Fibroblast of pulmonary artery (primary cell): Measurements from ENCODE around the gene NCAPH2.
A peak's percentile ranks its signal among the peaks of the same experiment; 100 is the strongest.

Source experiments
- DNase-seq: peaks from one replicate; pipeline ENCODE4 v3.0.0-alpha.2; 2010; ENCODE audit warnings: low read depth
- H3K4me3 ChIP-seq: replicated peaks from 2 replicates; pipeline ENCODE4 v1.5.1; 2011; ENCODE audit warnings: low read depth, mild to moderate bottlenecking, control low read depth, low read length, moderate library complexity
- TF ChIP-seq, protein P1 (sequence below): IDR thresholded peaks from 2 replicates; pipeline ENCODE4 v1.5.1; 2011; ENCODE audit warnings: mild to moderate bottlenecking, control low read depth, low read length, inconsistent platforms; ENCODE audit errors: missing control alignments

Gene NCAPH2

DNA sequence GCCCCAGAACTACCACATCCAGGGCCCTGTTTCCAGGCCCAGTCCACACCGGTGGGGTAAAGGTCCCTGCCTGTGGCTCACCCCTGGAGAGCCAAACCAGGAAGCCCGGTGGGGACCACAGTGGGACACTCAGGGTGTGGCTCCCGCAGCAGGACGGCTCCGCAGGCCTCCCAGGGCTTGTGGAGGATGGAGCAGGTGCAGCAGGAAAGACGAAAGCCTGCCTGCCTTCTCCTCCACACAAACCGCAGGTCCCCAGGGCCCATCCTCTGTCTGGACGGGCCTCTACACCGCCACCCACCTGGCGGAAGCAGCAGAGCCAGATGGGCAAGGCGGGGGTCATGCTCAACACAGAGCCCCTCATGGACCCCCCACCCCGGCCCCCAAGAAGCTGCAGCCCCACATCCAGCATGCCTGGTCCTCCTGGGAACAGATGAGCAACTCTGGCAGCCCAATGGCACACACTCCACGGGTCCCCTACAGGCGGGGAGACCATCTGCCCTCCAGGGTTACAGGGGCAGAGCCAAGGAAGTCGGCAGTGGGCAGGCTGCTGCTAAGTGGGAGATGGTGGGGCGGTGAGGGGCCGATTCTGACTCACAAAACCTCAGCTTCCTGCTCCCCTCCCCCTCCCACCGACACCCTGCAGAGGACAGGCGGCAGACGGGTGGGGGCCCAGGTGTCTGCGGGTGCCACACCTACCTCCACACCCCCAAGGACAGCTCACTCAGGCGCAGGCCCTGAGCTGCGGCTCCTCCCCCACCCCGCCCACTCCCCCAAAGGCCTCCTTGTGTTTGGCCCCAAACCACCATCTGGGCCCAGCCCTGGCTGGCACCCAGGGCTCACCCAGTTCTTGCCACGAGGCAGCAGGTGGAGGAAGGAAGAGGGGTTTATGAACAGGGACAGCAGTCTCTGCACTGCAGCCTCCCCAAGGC lies 38.4 kb upstream of the NCAPH2 start:
- TF ChIP-seq, protein P1, sequence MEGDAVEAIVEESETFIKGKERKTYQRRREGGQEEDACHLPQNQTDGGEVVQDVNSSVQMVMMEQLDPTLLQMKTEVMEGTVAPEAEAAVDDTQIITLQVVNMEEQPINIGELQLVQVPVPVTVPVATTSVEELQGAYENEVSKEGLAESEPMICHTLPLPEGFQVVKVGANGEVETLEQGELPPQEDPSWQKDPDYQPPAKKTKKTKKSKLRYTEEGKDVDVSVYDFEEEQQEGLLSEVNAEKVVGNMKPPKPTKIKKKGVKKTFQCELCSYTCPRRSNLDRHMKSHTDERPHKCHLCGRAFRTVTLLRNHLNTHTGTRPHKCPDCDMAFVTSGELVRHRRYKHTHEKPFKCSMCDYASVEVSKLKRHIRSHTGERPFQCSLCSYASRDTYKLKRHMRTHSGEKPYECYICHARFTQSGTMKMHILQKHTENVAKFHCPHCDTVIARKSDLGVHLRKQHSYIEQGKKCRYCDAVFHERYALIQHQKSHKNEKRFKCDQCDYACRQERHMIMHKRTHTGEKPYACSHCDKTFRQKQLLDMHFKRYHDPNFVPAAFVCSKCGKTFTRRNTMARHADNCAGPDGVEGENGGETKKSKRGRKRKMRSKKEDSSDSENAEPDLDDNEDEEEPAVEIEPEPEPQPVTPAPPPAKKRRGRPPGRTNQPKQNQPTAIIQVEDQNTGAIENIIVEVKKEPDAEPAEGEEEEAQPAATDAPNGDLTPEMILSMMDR, result no peak
- DNase-seq, result peak; percentile 15
- no peak overlapping the region for H3K4me3 ChIP-seq

DNA sequence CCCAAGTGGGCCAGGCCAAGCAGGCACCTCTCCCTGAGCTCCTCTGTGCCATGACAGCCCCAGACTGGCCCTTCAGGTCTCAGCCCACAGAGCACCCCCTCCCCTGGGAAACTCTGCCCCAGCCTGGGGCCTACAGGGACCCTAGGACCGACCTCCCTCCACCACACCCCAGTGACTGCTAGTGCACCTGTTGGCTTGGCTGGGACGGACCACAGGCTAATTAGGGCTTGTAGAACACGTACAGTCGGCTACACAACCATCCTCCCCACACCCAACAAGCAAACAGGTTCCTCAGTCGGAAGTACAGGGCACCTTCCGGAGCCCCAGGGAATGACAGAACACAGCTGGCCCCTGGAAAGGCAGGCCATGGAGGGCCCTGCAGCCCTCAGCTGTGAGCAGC lies 37.5 kb upstream of the NCAPH2 start:
- DNase-seq, result no peak
- TF ChIP-seq, protein P1, result no peak
- H3K4me3 ChIP-seq, result no peak overlapping the region

DNA sequence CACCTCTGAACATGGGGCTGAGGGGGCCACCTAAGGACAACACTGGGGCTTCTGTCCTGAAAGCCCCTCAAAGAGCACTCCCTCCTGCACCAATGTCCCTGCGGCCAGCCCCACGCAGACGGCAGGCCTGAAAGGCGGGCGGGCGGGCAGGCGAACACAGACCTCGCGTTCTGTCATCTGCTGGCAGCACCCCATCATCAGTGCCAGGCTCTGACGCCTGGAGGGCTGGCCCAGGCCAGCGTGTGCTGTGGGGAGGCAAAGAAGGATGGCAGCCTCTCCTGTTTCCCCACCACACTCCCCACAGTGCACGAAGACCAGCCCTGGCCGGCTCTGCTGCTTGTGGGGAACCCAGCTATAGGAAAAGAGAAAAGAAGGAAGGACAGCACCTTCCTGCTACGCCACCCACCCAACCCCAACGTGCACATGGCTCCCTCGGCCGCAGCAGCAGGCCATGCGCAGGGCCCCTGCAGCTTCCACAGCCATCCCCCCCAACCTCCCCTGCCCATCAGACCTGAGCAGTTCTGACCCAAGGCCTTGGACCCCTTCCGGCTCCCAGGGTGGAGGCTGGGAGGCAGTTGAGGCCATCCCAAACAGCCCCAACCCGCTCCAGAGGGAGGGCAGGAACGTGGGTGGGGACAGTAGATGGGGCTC lies 36.7 kb upstream of the NCAPH2 start:
- no peak overlapping the region for H3K4me3 ChIP-seq
- TF ChIP-seq, protein P1, result no peak
- DNase-seq, result no peak

DNA sequence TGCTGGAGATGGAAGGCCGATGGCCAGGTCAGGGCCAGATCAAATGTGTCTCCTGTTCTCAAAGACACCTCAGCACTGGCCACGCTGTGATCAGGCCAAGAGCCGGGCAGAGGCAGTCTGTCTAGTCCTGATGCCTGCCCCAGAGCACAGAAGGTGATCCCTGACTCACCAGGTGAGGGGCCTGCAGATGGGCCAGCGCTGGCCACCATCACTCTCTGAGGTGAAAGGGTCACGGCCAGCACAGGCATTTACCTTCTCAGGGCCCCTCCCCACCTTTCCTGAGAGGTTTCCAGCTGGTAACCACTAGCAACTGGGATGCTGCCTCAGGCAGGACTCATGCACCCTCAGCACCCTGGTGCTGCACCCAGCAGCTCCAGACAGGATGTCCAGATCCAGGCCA lies 36.1 kb upstream of the NCAPH2 start:
- no peak for DNase-seq
- TF ChIP-seq, protein P1, result no peak
- H3K4me3 ChIP-seq, result no peak overlapping the region

DNA sequence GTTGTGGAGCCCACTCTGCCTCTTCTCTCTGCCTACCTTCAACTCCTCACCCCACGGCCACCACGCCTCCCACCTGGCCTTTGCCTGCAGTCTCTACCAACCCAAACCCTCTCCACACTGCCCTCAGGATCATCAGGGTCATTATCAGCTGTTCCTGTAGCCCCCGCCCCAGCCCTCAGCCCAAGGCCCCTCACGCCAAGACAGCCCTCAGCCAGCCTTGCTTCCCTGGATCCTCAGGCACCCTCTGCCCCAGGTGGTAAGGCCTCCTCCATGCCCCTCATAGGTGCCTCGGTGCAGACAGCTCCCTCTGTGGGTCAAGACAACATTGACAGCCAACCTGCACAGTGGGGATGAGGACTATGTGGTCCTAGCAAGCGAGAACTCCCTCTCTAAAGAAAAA lies 34.9 kb upstream of the NCAPH2 start:
- TF ChIP-seq, protein P1, result peak; percentile 30
- DNase-seq, result no peak
- H3K4me3 ChIP-seq, result peak overlapping the region; percentile 53

DNA sequence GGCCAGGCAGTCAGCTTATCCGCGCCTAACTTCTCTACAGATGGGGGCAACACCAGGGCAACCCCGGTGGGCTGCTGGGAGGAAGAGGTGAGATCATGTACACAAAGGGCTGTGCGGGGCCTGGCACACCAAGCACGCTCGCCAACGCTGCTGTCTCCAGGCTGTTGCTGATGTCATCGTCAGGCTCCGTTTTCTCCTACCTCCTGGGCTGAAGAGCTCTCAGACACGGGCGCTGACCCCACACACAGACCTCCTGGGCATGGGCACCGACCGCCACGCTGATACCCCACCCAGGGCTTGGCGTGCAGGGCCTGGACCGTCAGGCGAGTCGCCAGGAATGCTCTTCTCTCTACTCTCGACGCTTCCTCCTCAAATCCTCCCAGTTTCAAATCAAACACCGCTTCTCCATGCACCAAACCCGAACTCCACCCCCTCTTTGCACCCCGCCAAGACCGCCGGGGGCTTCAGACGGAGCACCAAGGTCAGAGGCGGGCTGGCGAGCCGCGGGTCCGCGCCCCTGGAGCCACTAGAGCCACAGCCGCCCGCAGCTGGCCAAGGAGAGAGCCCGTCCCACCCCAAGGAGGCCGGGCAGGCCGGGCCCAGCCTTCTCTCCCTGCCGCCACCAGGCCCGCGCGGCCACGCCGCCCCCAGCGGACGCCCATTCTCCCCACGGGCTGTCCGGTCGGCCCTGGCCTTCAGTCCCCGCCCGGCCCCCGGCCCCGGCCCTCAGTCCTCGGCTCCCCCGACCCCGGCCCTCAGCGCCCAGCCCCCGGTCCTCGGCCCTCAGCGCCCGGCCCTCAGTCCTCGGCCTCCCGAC lies 34.0 kb upstream of the NCAPH2 start:
- DNase-seq, result peak; percentile 50
- TF ChIP-seq, protein P1, result no peak
- H3K4me3 ChIP-seq, result peak overlapping the region; percentile 53
